ENCODE results near the gene TASOR2. TPM values are rescaled to one million over a fixed set of nuclear protein-coding genes. Genes with fewer than 3 reads are reported as not detected.

TASOR2 gene
- total and polyA plus RNA-seq, 9 of the 15 experiments (the other 6 are each of a cell fraction or from before 2014, with no cell fraction given) = 12.7 to 75.3 (median 52.3) TPM

DNA sequence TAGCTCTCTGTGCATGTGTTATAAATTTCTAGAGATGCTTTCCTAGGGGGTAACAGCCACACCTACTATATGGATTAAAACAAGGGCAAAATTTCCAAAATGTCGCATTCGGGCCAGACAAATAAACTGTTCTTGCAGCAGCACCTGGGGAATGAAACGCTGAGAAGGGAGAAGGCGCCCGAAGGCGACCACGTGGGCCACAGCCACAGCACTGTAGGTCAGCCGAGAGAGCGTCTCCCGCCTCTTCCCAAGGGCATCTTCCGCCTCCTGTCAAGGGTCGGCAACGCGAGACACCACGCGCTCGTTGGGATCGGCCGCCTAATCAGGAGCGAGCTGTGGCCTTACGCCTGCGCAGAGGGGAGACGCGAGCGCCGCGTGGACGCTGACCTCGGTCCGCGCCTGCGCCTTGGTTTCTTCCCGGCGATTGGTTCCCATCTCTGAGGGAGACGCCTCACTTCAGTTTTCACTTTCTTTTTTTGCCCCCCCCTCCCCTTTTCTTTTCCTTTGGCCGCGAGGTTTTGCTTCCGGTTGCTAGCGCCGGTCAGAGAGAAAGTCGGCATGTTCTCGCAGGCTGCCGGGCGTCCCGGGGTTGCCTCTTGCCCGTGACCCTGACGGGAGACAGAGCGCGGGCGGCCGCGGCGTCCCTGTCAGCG lies at the start of gene TASOR2 (continued):
- TF ChIP-seq RREB1 (CRISPR knock-in tag; IDR thresholded peaks at IDR 0.05) (0 out of 2 replicates have a peak, but pooled peaks have one; percentile 60), RBFOX2 (IDR thresholded peaks at IDR 0.05; ENCODE audit: low read depth, low read length) (peak; percentile 97), PURB (CRISPR knock-in tag; IDR thresholded peaks at IDR 0.05; ENCODE audit: low read depth) (no peak), MYNN (IDR thresholded peaks at IDR 0.05) (no peak), MYNN (CRISPR knock-in tag; IDR thresholded peaks at IDR 0.05) (no peak), L3MBTL2 (IDR thresholded peaks at IDR 0.05) (peak; percentile 100), CEBPB (tag; IDR thresholded peaks at IDR 0.05) (no peak), CHAMP1 (IDR thresholded peaks at IDR 0.05) (peak; percentile 57; the same call in 1 of the 2 replicates), CHD2 (IDR thresholded peaks at IDR 0.05; ENCODE audit: low read depth, low read length) (peak; percentile 97), ZKSCAN8 (CRISPR knock-in tag; IDR thresholded peaks at IDR 0.05) (0 out of 2 replicates have a peak, but pooled peaks have one; percentile 65), BRD4 (IDR thresholded peaks at IDR 0.05) (no peak), DPF2 (IDR thresholded peaks at IDR 0.05) (0 out of 2 replicates have a peak, but pooled peaks have one; percentile 28), RBM39 (optimal IDR thresholded peaks at IDR 0.05; ENCODE audit: low read depth, low read length) (no peak)
- TF ChIP-seq, protein P1, sequence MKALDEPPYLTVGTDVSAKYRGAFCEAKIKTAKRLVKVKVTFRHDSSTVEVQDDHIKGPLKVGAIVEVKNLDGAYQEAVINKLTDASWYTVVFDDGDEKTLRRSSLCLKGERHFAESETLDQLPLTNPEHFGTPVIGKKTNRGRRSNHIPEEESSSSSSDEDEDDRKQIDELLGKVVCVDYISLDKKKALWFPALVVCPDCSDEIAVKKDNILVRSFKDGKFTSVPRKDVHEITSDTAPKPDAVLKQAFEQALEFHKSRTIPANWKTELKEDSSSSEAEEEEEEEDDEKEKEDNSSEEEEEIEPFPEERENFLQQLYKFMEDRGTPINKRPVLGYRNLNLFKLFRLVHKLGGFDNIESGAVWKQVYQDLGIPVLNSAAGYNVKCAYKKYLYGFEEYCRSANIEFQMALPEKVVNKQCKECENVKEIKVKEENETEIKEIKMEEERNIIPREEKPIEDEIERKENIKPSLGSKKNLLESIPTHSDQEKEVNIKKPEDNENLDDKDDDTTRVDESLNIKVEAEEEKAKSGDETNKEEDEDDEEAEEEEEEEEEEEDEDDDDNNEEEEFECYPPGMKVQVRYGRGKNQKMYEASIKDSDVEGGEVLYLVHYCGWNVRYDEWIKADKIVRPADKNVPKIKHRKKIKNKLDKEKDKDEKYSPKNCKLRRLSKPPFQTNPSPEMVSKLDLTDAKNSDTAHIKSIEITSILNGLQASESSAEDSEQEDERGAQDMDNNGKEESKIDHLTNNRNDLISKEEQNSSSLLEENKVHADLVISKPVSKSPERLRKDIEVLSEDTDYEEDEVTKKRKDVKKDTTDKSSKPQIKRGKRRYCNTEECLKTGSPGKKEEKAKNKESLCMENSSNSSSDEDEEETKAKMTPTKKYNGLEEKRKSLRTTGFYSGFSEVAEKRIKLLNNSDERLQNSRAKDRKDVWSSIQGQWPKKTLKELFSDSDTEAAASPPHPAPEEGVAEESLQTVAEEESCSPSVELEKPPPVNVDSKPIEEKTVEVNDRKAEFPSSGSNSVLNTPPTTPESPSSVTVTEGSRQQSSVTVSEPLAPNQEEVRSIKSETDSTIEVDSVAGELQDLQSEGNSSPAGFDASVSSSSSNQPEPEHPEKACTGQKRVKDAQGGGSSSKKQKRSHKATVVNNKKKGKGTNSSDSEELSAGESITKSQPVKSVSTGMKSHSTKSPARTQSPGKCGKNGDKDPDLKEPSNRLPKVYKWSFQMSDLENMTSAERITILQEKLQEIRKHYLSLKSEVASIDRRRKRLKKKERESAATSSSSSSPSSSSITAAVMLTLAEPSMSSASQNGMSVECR (CRISPR knock-in tag; IDR thresholded peaks at IDR 0.05) = no peak; the same call in 1 of the 2 replicates
- TF ChIP-seq, protein P2, sequence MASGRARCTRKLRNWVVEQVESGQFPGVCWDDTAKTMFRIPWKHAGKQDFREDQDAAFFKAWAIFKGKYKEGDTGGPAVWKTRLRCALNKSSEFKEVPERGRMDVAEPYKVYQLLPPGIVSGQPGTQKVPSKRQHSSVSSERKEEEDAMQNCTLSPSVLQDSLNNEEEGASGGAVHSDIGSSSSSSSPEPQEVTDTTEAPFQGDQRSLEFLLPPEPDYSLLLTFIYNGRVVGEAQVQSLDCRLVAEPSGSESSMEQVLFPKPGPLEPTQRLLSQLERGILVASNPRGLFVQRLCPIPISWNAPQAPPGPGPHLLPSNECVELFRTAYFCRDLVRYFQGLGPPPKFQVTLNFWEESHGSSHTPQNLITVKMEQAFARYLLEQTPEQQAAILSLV (tag; IDR thresholded peaks at IDR 0.05) = 0 out of 2 replicates have a peak, but pooled peaks have one; percentile 2

All from K562 (cell line).